NCI-H2171 (cell line): ENCODE results near the gene IFNL2.

Experiments used
- DNase-seq: peaks from one replicate; lab custom pipeline; 2025; lab: John Stamatoyannopoulos, UW

The IFNL2 gene

DNA sequence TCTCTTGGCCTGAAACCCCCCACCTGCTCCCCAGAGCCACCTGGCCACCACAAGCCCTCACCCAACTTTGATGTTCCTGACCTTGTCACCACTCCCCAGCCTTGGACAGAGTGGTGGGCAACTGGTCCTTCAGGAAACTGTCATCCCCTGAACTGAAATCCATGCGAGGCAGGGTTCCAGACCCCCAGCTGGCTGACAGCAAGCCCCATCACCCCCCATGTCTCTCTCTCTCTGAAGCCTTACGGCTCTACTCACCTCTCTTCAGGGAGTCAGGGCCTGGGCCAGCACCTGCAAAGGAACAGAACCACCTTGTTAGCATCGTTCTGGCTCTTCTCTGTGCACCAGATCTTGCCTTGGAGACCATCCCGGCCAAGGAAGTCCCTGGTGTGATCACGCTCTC lies 49.9 kb downstream of the IFNL2 start:
- DNase-seq, result no peak

- DNase-seq, result no peak
Observed at GRCh38 chr19:39318690-39319089, 50.5 kb downstream of the IFNL2 start.

GRCh38 chr19:39319098-39319891 lies 51.1 kb downstream of the IFNL2 start:
- DNase-seq, result no peak
